ENCODE measurements around the gene SNX15. TPM values are rescaled to one million over a fixed set of nuclear protein-coding genes. Genes with fewer than 3 reads are reported as not detected.

Gene SNX15
- total and polyA plus RNA-seq, 2 experiments from 2014 or later, result 12.9 to 27.3 TPM

DNA sequence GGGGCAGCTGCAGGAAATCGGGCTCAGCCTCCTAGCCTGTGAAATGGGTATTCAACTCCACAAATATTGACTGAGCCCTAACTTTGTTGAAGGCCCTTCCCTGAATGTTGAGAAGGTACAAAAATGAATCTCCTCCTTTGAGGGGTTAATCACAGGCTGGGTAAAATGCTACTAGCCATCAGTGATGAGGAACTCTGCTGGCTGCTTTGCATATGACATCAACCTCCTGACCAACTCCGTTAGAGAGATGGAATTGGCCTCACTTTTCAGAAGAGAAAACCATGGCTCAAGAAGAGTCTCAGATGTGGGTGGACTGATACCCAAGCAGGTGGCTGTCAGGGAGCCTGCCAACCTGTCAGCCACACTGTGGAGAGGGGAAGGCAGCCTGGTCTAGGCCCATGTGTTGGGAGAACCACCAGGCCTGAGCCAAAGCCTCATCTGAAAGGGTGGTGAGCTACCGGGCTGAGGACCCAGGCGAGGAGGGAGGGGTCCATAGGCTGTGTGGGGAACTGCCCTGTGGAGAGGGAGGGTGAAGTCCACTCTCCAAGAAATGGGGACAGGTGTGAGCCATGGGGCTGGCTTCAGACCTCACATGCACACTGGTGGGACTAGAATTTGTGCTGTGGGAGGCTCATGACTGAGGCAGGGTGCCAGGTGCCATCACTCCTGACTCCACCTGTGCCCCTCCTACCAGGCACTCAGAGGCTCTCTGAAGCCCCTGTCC lies 44.8 kb downstream of the SNX15 start:
- DNase-seq (ENCODE audit: low spot score), result no peak
- H3K4me2 ChIP-seq, result no peak overlapping the region
- H3K4me3 ChIP-seq, result no peak overlapping the region
- no peaks in the 10 kb centered on the region for H3K9me2 ChIP-seq (replicated peaks; ENCODE audit: insufficient read depth)
- TF ChIP-seq CTCF (IDR thresholded peaks at IDR 0.05; ENCODE audit: poor library complexity) (no peak), EZH2phosphoT487 (IDR thresholded peaks at IDR 0.05; ENCODE audit: low read depth, severe bottlenecking, unreplicated experiment) (no peak), EZH2 (IDR thresholded peaks at IDR 0.05; ENCODE audit: borderline replicate concordance) (no peak)
- WGBS (ENCODE audit: low lambda C conversion rate, missing lambda C conversion rate), result 77% methylated on average over 4 of the region's 4 CpGs
- no peaks in the 10 kb centered on the region for H3K4me1 ChIP-seq (ENCODE audit: insufficient read depth)
- H3K9me3 ChIP-seq (ENCODE audit: low read depth), result no peaks in the 10 kb centered on the region
- H4K20me1 ChIP-seq (ENCODE audit: insufficient read depth, poor library complexity, severe bottlenecking), result no peaks in the 10 kb centered on the region
- H3K27ac ChIP-seq, result no peak overlapping the region
- no peaks in the 10 kb centered on the region for H3K36me3 ChIP-seq (replicated peaks; ENCODE audit: insufficient read depth, low read depth)
- no peaks in the 10 kb centered on the region for H3K79me2 ChIP-seq
- no peak overlapping the region for H2AFZ ChIP-seq
- no peaks in the 10 kb centered on the region for H3K27me3 ChIP-seq

DNA sequence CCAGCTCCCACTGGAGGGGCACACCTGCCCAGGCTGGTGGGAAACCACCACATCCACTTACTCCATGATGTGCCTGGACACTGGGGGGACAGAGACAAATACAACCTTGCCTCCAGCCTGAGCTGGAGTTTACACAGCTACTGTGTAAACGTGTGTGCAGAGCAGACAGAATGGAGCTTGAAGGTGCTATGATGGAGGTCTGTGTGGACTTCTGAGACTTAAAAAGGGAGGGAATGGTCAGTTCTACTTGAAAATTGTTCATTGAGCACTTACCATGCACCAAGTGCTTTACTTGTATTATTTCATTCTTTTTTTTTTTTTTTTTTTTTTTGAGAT lies 45.4 kb downstream of the SNX15 start:
- H3K27ac ChIP-seq, result no peak overlapping the region
- no peaks in the 10 kb centered on the region for H3K9me2 ChIP-seq (replicated peaks; ENCODE audit: insufficient read depth)
- no peaks in the 10 kb centered on the region for H3K36me3 ChIP-seq (replicated peaks; ENCODE audit: insufficient read depth, low read depth)
- H2AFZ ChIP-seq, result no peak overlapping the region
- H4K20me1 ChIP-seq (ENCODE audit: insufficient read depth, poor library complexity, severe bottlenecking), result no peaks in the 10 kb centered on the region
- H3K9me3 ChIP-seq (ENCODE audit: low read depth), result no peaks in the 10 kb centered on the region
- H3K4me1 ChIP-seq (ENCODE audit: insufficient read depth), result no peaks in the 10 kb centered on the region
- TF ChIP-seq EZH2 (IDR thresholded peaks at IDR 0.05; ENCODE audit: borderline replicate concordance), result no peak
- TF ChIP-seq CTCF (IDR thresholded peaks at IDR 0.05; ENCODE audit: poor library complexity), result no peak
- no peak for TF ChIP-seq EZH2phosphoT487 (IDR thresholded peaks at IDR 0.05; ENCODE audit: low read depth, severe bottlenecking, unreplicated experiment)
- H3K4me3 ChIP-seq, result no peak overlapping the region
- no peaks in the 10 kb centered on the region for H3K27me3 ChIP-seq
- H3K79me2 ChIP-seq, result no peaks in the 10 kb centered on the region
- H3K4me2 ChIP-seq, result no peak overlapping the region
- no peak for DNase-seq (ENCODE audit: low spot score)
- WGBS (ENCODE audit: low lambda C conversion rate, missing lambda C conversion rate), result 44% methylated on average over 1 of the region's 1 CpG

DNA sequence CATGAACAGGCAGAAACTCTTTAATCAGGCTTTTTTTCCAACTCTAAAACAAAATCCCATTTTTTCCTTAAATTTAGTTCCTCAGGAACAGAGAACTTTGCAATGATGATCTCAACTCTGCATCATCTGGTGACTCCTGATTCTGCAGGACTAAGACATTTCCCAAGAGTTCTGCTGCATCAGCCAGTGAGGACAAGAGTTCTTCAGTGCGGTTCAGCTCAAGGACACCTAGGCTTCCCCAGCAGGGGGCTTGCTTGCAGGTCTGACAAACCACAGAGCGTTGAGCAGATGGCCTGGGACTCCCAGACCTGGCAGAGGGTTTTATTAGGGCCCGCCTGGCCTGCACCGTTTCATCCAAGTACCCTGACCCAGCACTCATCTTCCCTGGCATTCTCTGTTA lies 50.2 kb downstream of the SNX15 start:
- Histone ChIP-seq H3K9me3 (ENCODE audit: low read depth) (no peaks in the 10 kb centered on the region), H3K27ac (no peak overlapping the region), H2AFZ (no peak overlapping the region), H3K9me2 (replicated peaks; ENCODE audit: insufficient read depth) (no peaks in the 10 kb centered on the region), H3K4me1 (ENCODE audit: insufficient read depth) (no peaks in the 10 kb centered on the region), H3K4me2 (no peak overlapping the region), H4K20me1 (ENCODE audit: insufficient read depth, poor library complexity, severe bottlenecking) (no peaks in the 10 kb centered on the region), H3K4me3 (no peak overlapping the region), H3K27me3 (no peaks in the 10 kb centered on the region), H3K79me2 (peaks cover 5% of the 10 kb centered on the region), H3K36me3 (replicated peaks; ENCODE audit: insufficient read depth, low read depth) (no peaks in the 10 kb centered on the region)
- DNase-seq (ENCODE audit: low spot score), result no peak
- 75% methylated on average over 4 of the region's 4 CpGs for WGBS (ENCODE audit: low lambda C conversion rate, missing lambda C conversion rate)
- TF ChIP-seq EZH2phosphoT487 (IDR thresholded peaks at IDR 0.05; ENCODE audit: low read depth, severe bottlenecking, unreplicated experiment) (no peak), CTCF (IDR thresholded peaks at IDR 0.05; ENCODE audit: poor library complexity) (no peak), EZH2 (IDR thresholded peaks at IDR 0.05; ENCODE audit: borderline replicate concordance) (no peak)

Data from hepatocyte (in vitro differentiated cells).